Neuronal stem cell (in vitro differentiated cells): Measurements from ENCODE around the gene SLC11A2.

Source experiments
- DNase-seq: peaks from one replicate; pipeline ENCODE4 v3.0.0-alpha.2; 2013; ENCODE audit warnings: low spot score
- H2AFZ ChIP-seq: one replicate; pipeline ENCODE4 v1.6.1; 2013; ENCODE audit warnings: mild to moderate bottlenecking, low read length, inconsistent platforms
- H2AK5ac ChIP-seq: 2 replicates; pipeline ENCODE4 v1.6.1; 2013; ENCODE audit warnings: low read depth, mild to moderate bottlenecking, inconsistent platforms, low read length, moderate library complexity, mixed read lengths
- H2BK120ac ChIP-seq: 2 replicates; pipeline ENCODE4 v1.6.1; 2013; ENCODE audit warnings: low read depth, mild to moderate bottlenecking, inconsistent platforms, low read length, moderate library complexity, mixed read lengths
- H2BK12ac ChIP-seq: one replicate; pipeline ENCODE4 v1.6.1; 2013; ENCODE audit warnings: low read length, inconsistent platforms
- H2BK15ac ChIP-seq: 2 replicates; pipeline ENCODE4 v1.6.1; 2013; ENCODE audit warnings: mild to moderate bottlenecking, low read length, inconsistent platforms, mixed read lengths
- H2BK5ac ChIP-seq: one replicate; pipeline ENCODE4 v1.6.1; 2013; ENCODE audit warnings: inconsistent platforms, mild to moderate bottlenecking, low read length, moderate library complexity
- H3K14ac ChIP-seq: one replicate; pipeline ENCODE4 v1.6.1; 2013; ENCODE audit warnings: low read length, inconsistent platforms
- H3K18ac ChIP-seq: 2 replicates; pipeline ENCODE4 v1.6.1; 2013; ENCODE audit warnings: low read length, inconsistent platforms
- H3K23ac ChIP-seq: 2 replicates; pipeline ENCODE4 v1.6.1; 2013; ENCODE audit warnings: low read depth, mild to moderate bottlenecking, mixed read lengths, low read length, inconsistent platforms; ENCODE audit not compliant: poor library complexity
- H3K27ac ChIP-seq: replicated peaks from 3 replicates; pipeline ENCODE4 v1.5.1; 2013; ENCODE audit warnings: low read length, inconsistent platforms
- H3K27me3 ChIP-seq, 3 experiments: 2 replicates each; pipeline ENCODE4 v1.6.1; 2013; ENCODE audit warnings: low read length in 3 of 3, mild to moderate bottlenecking in 2 of 3, inconsistent platforms in 1 of 3, low read depth in 1 of 3, mixed read lengths in 1 of 3, moderate library complexity in 1 of 3; ENCODE audit not compliant: control insufficient read depth in 3 of 3, insufficient read depth in 3 of 3
- H3K36me3 ChIP-seq, 2 donors: replicated peaks in 1 of 2; 2 replicates each; pipeline ENCODE4 v1.6.1; 2013; ENCODE audit warnings: low read length in 2 of 2; ENCODE audit not compliant: control insufficient read depth in 2 of 2, insufficient read depth in 2 of 2
- H3K4ac ChIP-seq: 2 replicates; pipeline ENCODE4 v1.6.1; 2013; ENCODE audit warnings: inconsistent platforms, mild to moderate bottlenecking, low read length, moderate library complexity
- H3K4me1 ChIP-seq, 2 donors: 1 replicate in 1 of 2; 2 replicates in 1 of 2; pipeline ENCODE4 v1.6.1; 2013; ENCODE audit warnings: low read length in 2 of 2, low read depth in 1 of 2; ENCODE audit not compliant: control insufficient read depth in 2 of 2, insufficient read depth in 1 of 2
- H3K4me2 ChIP-seq: one replicate; pipeline ENCODE4 v1.6.1; 2013; ENCODE audit warnings: mild to moderate bottlenecking, low read length, inconsistent platforms; ENCODE audit not compliant: insufficient read depth, poor library complexity, severe bottlenecking
- H3K4me3 ChIP-seq, 2 donors: 2 replicates each; pipeline ENCODE4 v1.5.1; 2013; ENCODE audit warnings: low read length in 2 of 2, mild to moderate bottlenecking in 2 of 2, inconsistent platforms in 1 of 2, moderate library complexity in 1 of 2
- H3K79me1 ChIP-seq: one replicate; pipeline ENCODE4 v1.6.1; 2013; ENCODE audit warnings: low read depth, mild to moderate bottlenecking, inconsistent platforms, low read length, moderate library complexity
- H3K9ac ChIP-seq: one replicate; pipeline ENCODE4 v1.6.1; 2013; ENCODE audit warnings: mild to moderate bottlenecking, low read depth, low read length, inconsistent platforms; ENCODE audit not compliant: poor library complexity
- H3K9me3 ChIP-seq, 2 donors: replicated peaks in 1 of 2; 2 replicates each; pipeline versions ENCODE3 to v1.6.1; 2013; ENCODE audit warnings: low read length in 2 of 2, mild to moderate bottlenecking in 2 of 2, inconsistent platforms in 1 of 2, low read depth in 1 of 2, mixed read lengths in 1 of 2, moderate library complexity in 1 of 2; ENCODE audit not compliant: control insufficient read depth in 2 of 2, insufficient read depth in 1 of 2
- H4K8ac ChIP-seq: one replicate; pipeline ENCODE4 v1.6.1; 2013; ENCODE audit warnings: low read depth, mild to moderate bottlenecking, inconsistent platforms, low read length, moderate library complexity
- H4K91ac ChIP-seq: one replicate; pipeline ENCODE4 v1.6.1; 2013; ENCODE audit warnings: low read length, low read depth, mild to moderate bottlenecking, inconsistent platforms; ENCODE audit not compliant: poor library complexity
- WGBS, 2 donors: extraction: QIAGEN DNeasy Blood & Tissue Kit; methylation state at CpG; one replicate each; pipeline ENCODE4 v1.1.7; 2013; ENCODE audit warnings: missing lambda C conversion rate in 2 of 2, mixed read lengths in 1 of 2; ENCODE audit not compliant: insufficient read length in 2 of 2, insufficient replicate concordance in 1 of 2; ENCODE audit errors: extremely low coverage in 2 of 2; 5-methylcytosine and 5-hydroxymethylcytosine counted together

Gene SLC11A2

DNA sequence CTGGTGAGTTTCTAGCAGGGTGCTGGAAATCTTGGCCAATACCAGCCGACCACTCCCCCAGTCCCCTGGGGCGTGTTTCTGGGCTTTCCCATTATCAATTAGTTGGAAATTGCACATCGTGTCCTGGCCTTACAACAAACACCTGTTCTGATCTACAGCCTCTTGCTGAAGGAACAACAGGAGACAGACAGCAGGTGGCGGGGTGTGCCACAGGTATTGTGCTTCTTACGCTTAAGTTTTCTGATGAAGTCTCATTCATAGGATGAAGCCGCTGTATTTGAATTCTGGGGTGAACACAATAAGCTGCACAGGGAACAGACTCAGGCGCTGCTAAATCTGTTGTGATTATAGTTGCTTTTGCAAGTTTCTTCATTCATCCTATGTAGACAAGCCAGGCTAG is 73.1 kb downstream of the SLC11A2 start:
- Histone ChIP-seq H3K4me3 (no peak overlapping the region), H3K9me3 (no peaks in the 10 kb centered on the region), H4K8ac (no peak overlapping the region), H3K14ac (no peak overlapping the region), H2BK12ac (no peak overlapping the region), H3K18ac (no peak overlapping the region), H3K27ac (no peak overlapping the region), H3K4me2 (no peak overlapping the region), H2AK5ac (no peak overlapping the region), H2BK5ac (no peak overlapping the region), H2BK120ac (no peak overlapping the region), H2AFZ (no peak overlapping the region), H3K27me3 (no peaks in the 10 kb centered on the region), H3K79me1 (no peaks in the 10 kb centered on the region), H2BK15ac (no peak overlapping the region), H3K36me3 (no peaks in the 10 kb centered on the region), H3K9ac (no peak overlapping the region), H3K4ac (no peak overlapping the region), H3K4me1 (no peaks in the 10 kb centered on the region), H3K23ac (no peak overlapping the region), H4K91ac (no peak overlapping the region)
- WGBS, 2 donors = no CpG with 5 or more reads among the region's 7 CpGs
- DNase-seq = no peak

DNA sequence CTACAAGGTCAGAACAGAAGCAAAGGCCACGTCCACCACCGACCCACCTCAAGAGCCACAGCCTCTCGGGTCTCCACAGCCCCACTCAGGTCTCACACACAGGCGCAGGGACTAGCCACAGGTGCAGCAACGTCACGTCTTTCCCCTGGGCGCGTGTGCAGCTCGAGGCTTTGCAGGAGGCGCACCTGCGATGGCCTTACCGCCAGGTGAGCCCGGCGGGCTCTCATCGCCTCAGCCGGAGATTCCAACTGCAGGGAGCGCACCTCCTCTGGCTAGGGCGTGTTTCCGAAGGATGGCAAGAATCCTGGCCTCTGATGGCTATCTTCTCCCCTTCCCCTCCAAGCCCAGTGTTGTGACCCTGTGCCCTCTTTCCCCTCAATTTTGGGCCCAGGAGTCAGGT is 73.7 kb downstream of the SLC11A2 start, which contains the start of gene HIGD1C:
HIGD1C (plus strand) TSS at position 35 of the 400 bp plus-strand sequence. CDS start 1,455 bp downstream, outside the sequence.
- no peaks in the 10 kb centered on the region for H3K4me1 ChIP-seq
- H3K4me2 ChIP-seq = no peak within 1 kb of the TSS
- H2BK120ac ChIP-seq = no peak within 1 kb of the TSS
- H3K9me3 ChIP-seq = no peaks in the 10 kb centered on the region
- no peak within 1 kb of the TSS for H2BK12ac ChIP-seq
- WGBS, 2 donors = no CpG with 5 or more reads among the region's 19 CpGs
- no peaks in the 10 kb centered on the region for H3K36me3 ChIP-seq
- H2AFZ ChIP-seq = no peak within 1 kb of the TSS
- H3K79me1 ChIP-seq = no peaks in the 10 kb centered on the region
- no peak for DNase-seq
- H3K27me3 ChIP-seq = no peaks in the 10 kb centered on the region
- H2BK5ac ChIP-seq = no peak within 1 kb of the TSS
- H3K27ac ChIP-seq = no peak within 1 kb of the TSS
- H2AK5ac ChIP-seq = no peak within 1 kb of the TSS
- H3K14ac ChIP-seq = peak within 1 kb of the TSS; percentile 9
- no peak within 1 kb of the TSS for H3K23ac ChIP-seq
- no peak within 1 kb of the TSS for H3K4ac ChIP-seq
- H3K18ac ChIP-seq = peak within 1 kb of the TSS; percentile 5
- no peak within 1 kb of the TSS for H4K8ac ChIP-seq
- no peak within 1 kb of the TSS for H4K91ac ChIP-seq
- no peak within 1 kb of the TSS for H3K9ac ChIP-seq
- no peak within 1 kb of the TSS for H3K4me3 ChIP-seq
- H2BK15ac ChIP-seq = no peak within 1 kb of the TSS

DNA sequence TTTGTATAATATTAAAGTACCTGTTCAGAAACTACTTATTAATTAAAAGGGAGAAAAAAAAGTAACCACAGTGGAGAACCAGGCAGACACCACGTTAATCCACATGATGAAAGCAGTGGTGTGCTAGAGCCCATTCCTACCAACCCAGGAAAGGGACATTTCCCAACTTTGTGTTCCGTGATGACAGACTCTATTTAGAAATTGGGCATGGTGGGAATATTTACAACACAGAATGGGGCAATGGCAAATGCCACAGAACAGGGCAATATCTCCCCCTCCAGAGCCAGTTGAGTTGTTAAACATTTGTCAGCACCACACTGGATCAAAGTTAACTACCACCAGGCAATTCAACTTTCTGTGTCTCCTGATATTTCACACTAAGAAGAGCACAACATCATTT is 75.1 kb downstream of the SLC11A2 start:
- Histone ChIP-seq H2BK12ac (no peak overlapping the region), H2AFZ (no peak overlapping the region), H3K27me3 (no peaks in the 10 kb centered on the region), H2BK120ac (no peak overlapping the region), H4K91ac (no peak overlapping the region), H3K9me3 (no peaks in the 10 kb centered on the region), H4K8ac (no peak overlapping the region), H3K4me1 (no peaks in the 10 kb centered on the region), H3K36me3 (no peaks in the 10 kb centered on the region), H3K4ac (no peak overlapping the region), H3K4me3 (no peak overlapping the region), H3K9ac (no peak overlapping the region), H3K4me2 (no peak overlapping the region), H3K23ac (no peak overlapping the region), H2BK5ac (no peak overlapping the region), H3K14ac (no peak overlapping the region), H2BK15ac (no peak overlapping the region), H3K18ac (no peak overlapping the region), H2AK5ac (no peak overlapping the region), H3K27ac (no peak overlapping the region), H3K79me1 (no peaks in the 10 kb centered on the region)
- no peak for DNase-seq
- WGBS, 2 donors = no CpG with 5 or more reads among the region's 2 CpGs

DNA sequence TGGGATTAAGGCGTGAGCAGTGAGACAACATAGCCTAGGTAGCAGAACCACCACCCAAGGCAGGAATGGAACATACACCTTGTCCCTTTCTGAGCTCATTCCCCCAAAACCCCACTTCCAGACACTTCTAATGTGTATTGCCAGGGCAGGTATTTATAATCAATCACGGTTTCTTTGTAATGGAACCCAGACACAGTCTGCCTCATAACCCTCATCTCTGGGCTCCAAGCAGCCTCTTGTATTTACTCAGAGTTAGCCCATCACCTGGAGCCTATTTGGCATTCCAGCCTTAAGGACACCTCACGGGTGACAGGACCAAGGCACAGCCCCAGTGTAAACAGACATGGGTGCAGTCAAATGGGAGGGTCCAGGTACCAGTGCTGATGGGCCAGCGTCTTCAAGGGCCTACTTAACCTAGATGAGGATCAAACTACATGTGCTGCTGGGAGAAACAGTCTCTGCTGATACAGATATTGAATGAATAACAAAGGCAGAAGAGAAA is 76.3 kb downstream of the SLC11A2 start:
- H3K4ac ChIP-seq = no peak overlapping the region
- no peaks in the 10 kb centered on the region for H3K36me3 ChIP-seq
- H2BK120ac ChIP-seq = no peak overlapping the region
- no peak for DNase-seq
- no peak overlapping the region for H3K14ac ChIP-seq
- no peak overlapping the region for H3K4me3 ChIP-seq
- no peak overlapping the region for H3K4me2 ChIP-seq
- H2BK12ac ChIP-seq = no peak overlapping the region
- H3K18ac ChIP-seq = no peak overlapping the region
- no peak overlapping the region for H2AK5ac ChIP-seq
- H3K9ac ChIP-seq = no peak overlapping the region
- no CpG with 5 or more reads among the region's 4 CpGs for WGBS, 2 donors
- H3K23ac ChIP-seq = no peak overlapping the region
- no peak overlapping the region for H2BK5ac ChIP-seq
- no peak overlapping the region for H2BK15ac ChIP-seq
- no peaks in the 10 kb centered on the region for H3K9me3 ChIP-seq
- no peak overlapping the region for H4K91ac ChIP-seq
- no peak overlapping the region for H3K27ac ChIP-seq
- no peaks in the 10 kb centered on the region for H3K4me1 ChIP-seq
- no peaks in the 10 kb centered on the region for H3K27me3 ChIP-seq
- no peak overlapping the region for H4K8ac ChIP-seq
- H2AFZ ChIP-seq = no peak overlapping the region
- H3K79me1 ChIP-seq = no peaks in the 10 kb centered on the region
